DMS 273 treated with DMSO at 0.1 percent for 48 hours (cell line): ENCODE measurements around the gene CIC.
A peak's percentile ranks its signal among the peaks of the same experiment; 100 is the strongest.
"Not testable (repeated sequence)": the region's sequence is repeated elsewhere in the genome, so short reads cannot be mapped to it uniquely, and the experiment has no call there.

Source experiments
- DNase-seq: peaks from one replicate; lab custom pipeline; 2025; lab: John Stamatoyannopoulos, UW

The CIC gene

DNA sequence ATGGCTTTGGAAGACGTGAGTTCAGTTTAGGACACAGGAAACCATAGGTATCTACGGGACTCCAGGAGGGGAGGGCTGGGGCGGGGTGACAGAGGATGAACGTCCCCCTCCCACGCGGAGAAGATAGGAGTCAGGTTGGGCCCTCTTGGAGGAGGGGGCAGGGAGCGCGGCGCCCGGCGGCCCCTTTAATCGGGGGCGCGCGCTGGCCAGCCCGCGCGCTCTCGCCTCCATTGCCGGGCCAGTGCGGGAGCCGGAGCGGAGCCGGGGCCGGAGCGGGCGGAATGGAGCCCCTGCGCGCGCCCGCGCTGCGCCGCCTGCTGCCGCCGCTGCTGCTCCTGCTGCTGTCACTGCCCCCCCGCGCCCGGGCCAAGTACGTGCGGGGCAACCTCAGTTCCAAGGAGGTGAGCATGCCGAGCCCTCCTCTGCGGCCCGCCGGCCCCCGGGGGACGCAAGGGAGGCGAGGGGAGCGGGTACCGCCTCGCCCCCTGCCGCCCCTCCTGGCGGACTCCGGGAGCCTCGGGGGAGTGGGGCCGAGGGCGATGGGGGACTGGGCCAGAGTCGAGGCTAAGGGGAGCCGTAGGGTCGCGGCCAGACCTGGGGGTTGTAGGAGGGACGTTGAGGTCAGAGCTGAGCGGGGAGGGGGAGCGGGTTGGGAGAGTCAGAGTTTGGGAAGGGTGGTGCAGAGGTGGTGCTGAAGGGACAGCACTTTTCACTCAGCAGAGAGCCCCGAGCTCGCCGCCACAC, 44.2 kb downstream of the CIC start, which contains the start of gene TMEM145:
TMEM145 (plus strand) TSS at position 214 of the 744 bp plus-strand sequence; CDS start at position 282, 68 bp downstream.
- peak; percentile 23 for DNase-seq

DNA sequence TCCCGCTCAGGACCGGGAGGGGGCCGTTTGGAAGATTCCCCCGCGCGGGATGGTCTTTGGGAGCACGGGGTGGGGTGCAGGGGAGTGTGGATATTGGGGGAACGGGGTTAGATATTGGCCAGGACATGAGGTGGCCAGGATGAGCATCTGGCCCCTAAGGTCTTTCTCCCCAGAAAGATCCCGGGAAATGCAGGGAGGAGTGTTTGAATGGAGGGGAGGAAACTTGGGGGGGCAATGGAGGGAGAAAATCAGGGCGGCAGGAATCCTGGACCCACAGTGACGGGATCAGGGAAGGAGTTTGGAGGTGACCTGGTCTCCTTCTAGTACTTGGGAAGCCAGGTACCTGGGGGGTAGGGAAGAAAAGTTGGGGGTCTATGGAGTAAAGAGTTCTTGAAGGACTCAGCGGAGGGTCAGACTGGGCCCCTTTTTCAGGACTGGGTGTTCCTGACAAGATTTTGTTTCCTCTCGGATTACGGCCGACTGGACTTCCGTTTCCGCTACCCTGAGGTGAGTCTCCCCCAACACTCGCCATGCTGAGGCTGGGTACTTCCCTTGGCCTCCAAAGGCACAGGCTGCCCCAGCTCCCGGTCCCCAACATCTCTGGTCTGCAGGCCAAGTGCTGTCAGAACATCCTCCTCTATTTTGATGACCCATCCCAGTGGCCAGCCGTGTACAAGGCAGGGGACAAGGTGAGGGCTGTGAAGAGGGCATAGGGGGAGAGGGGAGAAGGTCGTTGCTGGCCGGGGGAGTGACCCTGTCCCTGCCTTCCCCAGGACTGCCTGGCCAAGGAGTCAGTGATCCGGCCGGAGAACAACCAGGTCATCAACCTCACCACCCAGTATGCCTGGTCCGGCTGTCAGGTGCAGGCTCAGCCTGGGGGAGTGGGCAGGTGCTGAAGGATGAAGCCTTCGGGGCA, 45.0 kb downstream of the CIC start:
- DNase-seq, result no peak

- DNase-seq, result no peak
These were observed 46.0 kb downstream of the CIC start for GRCh38 chr19:42315024-42315423.

- no peak for DNase-seq
These were observed 47.5 kb downstream of the CIC start for GRCh38 chr19:42316223-42317211.

DNA sequence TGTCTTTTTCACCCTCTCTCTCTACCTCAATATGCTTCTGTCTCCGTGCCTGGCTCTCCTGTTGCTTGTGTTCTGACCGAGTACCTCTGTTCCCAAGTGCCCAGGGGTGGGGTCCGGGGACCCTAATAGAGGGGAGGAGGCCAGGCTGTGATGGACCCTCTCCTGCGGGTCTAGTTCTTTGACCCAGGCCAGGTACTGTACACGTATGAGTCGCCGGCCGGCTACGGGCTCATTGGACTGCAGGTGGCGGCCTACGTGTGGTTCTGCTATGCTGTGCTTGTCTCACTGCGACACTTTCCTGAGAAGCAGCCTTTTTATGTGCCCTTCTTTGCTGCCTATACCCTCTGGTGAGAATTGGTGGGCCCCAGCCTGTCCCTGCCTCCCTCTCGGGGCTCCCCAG, 48.5 kb downstream of the CIC start:
- no peak for DNase-seq

DNA sequence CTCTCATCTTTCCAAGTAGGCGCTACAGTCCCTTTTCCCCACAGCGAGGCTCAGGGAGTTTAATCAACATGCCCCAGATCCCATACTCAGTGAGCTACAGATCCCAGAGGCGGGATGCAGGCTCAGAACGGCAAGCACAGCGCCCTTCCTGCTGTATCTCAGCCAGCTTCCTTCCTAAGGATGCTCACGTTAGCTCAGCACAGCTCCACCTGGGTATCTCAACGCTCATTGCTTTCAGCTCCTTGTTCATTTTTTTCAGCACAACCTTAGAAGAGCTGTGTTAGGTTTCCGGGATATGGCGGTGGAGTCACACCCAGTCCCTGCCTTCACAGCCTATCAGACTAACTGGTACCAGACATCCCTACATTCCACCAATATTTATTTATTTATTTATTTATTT, 53.3 kb downstream of the CIC start:
- no peak for DNase-seq

DNA sequence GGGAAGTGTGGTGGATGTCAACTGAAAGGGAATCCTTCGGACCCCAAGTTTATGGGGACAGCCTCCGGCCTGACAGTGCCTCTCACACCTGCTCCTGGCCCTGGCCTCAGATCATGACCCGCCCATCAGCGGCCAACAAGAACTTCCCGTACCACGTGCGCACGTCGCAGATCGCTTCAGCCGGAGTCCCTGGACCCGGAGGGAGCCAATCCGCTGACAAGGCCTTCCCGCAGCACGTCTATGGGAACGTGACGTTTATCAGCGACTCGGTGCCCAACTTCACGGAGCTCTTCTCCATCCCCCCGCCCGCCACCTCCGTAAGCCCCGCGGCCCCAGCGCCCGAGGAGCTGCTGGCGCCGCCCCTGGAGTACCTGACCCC, 54.4 kb downstream of the CIC start:
- DNase-seq, result no peak

- DNase-seq, result no peak
These were observed 55.0 kb downstream of the CIC start for GRCh38 chr19:42323852-42324654.

DNA sequence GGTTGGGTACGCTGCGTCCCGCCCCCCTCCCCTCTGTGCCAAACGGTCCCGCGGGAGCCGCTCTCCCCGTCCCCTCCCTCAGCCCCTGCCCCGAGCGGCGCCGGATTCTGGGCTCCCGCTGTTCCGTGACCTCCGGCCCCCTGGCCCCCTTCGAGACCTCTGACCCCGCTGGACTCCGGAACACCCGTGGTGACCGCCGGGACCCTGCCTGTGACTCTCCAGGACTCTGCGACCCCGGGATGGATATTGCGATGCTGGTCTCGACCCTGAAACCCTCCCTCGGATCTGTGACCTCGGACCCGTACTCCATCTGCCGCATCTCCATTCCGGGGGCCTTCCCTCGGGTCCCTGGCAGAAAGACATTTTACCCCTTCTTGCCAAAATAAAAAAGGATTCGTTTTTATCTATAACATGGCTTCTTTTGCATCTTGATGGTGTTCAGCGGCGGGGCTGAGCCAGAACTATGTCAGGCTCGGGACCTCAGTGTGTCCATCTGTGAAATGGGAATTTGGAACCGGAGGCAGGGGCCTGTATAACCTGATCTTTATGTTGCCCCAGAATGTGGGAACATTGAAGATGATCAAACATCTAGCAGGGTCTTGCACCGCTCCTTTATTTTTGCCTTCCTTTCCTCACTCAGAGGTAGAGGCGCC, 55.7 kb downstream of the CIC start:
- no peak for DNase-seq

DNA sequence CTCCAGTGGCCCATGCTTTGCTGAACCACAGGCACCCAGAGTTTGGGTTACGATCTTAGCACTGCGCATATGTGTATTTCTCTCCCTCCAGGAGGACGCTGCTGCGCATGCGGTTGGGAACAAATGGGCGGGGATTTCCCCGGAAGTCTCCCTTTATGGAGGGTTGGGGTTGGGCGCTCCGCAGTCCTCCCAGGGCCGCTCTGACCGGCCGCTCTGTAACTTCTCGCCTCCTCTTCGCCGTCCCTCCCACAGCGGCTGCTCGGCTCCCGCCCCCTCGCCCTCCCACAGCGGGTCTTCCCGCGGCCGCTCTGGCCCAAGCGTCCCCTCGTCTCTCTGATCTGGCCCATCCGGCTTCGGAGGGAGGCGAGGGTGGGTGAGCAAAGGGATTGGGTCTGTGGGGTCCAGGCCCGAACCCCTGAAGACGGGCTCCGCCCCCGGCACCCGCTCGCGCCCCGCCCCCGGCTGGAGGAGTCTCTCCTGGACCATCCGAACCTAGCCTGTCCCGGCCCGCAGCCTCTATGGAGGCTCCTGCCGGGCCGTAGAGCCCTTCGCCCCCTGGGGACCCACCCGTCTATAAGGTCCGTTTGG, 56.4 kb downstream of the CIC start, which contains the start of gene MEGF8:
MEGF8 (plus strand) TSS at position 328 of the 588 bp plus-strand sequence. CDS start 609 bp downstream, outside the sequence.
- peak; percentile 98 for DNase-seq

DNA sequence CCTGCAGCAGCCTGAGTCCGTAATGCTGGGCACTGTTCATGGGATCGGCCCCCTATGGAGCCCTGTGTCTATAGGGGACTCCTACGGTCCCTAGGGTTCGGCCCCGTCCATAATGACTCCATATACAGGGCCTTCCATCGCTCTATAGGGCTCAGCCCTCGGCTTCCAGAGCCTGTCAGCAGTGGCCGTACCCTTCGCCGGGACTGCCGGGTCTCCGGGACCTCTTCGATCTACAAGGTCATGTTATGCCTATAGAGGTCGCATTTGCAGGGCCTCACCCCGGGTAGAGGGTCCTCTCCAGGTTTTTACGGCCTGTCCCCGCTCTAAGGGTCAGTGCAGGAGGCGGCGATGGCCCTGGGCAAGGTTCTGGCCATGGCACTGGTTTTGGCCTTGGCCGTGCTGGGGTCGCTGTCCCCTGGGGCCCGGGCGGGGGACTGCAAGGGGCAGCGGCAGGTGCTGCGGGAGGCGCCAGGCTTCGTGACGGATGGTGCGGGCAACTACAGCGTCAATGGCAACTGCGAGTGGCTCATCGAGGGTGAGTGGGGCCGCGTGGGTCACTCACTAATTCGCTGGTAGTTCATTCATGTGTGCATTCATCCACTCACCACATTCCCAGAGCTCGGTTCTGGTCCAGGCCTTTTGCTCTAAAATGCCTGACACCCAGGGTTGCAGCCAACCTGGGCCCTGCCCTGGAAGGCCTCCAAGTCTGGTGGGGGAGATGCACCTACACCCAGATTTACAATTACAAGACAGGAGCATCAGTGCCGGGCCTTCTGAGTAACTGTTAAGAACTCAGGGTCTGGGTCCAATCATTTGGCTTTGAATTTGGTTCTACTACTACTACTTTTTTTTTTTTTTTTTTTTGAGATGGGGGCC, 57.1 kb downstream of the CIC start:
- no peak for DNase-seq

DNA sequence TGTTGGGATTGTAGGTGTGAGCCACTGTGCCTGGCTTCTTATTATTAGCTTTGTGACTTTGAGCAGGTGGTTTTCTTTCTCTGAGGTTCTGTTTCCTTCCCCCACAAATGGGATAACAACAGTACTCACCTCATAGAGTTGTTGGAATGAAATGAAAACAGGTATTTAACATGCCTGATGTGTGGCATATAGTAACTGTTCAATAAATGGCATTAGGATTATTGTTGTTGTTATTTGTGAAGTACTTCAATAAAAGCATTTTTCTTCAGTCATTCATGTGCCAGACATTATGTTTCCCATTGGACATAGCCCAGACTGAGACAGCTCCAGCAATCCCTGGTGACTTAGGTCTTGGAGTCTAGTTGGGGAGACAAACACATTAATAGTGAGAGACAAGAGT, 57.9 kb downstream of the CIC start:
- no peak for DNase-seq

- DNase-seq, result no peak
These were observed 58.3 kb downstream of the CIC start for GRCh38 chr19:42327381-42327780.

GRCh38 chr19:42328106-42328505, 59.1 kb downstream of the CIC start:
- DNase-seq, result no peak

GRCh38 chr19:42328854-42329253, 59.8 kb downstream of the CIC start:
- no peak for DNase-seq

DNA sequence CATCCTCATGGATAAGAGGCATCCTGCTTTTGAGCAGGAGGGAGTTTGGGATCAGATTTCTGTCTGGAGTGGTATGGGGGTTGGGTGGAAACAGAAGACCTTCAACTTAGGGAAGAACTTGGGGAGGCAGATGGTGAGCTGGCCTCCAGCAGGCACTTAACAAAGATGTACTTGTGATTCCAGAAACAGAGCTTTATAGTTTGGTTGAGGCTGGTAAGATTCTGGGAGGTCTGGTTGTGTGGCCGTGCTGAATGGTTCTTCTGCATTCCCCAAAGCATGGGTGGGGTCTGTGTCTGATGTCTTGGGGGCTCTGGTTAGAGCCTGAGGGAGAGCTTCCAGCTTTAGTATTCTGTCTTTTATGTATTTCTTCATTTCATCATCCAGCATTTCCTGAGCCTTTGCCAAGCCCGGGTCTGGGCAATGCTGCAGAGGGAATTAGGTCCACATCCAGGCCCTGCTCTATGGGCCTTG, 61.2 kb downstream of the CIC start:
- peak; percentile 96 for DNase-seq

GRCh38 chr19:42331333-42331732, 62.3 kb downstream of the CIC start:
- DNase-seq, result not testable (repeated sequence)

GRCh38 chr19:42332059-42332458, 63.0 kb downstream of the CIC start:
- DNase-seq, result no peak

- no peak for DNase-seq
These were observed 64.0 kb downstream of the CIC start for GRCh38 chr19:42333018-42333417.
